T-helper 9 cell (primary cell): ENCODE data around the gene DDTL.
"Not testable (repeated sequence)": the region's sequence is repeated elsewhere in the genome, so short reads cannot be mapped to it uniquely, and the experiment has no call there.

Experiments
- DNase-seq: peaks from one replicate; pipeline ENCODE4 v3.0.0-alpha.2; 2020

DDTL gene

DNA sequence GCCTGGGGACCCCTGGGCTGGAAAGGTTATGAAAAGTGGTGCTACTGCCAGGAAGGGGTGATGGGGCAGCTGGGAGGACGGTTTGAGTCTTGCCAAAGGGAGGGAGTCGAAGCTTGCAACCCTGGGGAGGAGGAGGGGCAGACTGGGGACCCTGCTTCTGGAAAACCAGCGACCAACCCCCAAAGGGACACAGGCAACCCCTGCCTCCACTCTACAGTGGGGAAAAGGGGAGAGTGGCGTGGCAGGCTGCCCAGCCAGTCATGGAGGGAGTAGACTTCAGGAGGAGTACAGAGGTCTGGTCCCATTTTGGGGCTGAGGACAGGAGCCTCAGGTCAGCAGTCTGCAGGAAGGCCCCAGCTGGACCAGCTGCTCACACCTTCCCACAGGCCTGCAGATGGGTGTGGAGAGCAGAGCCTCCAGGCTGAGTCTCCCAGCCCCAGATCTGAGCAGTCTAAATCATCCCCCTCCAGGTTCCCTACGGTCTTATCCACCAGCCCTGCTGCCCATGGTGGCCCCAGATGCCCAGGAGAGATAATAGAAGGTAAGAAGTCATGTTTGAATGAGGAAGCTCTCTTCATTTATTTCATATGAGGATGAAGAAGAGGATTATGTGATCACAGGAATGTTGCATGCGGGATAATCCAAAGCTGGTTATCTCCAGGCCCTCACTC lies 4.3 kb downstream of the DDTL start:
- no peak for DNase-seq

DNA sequence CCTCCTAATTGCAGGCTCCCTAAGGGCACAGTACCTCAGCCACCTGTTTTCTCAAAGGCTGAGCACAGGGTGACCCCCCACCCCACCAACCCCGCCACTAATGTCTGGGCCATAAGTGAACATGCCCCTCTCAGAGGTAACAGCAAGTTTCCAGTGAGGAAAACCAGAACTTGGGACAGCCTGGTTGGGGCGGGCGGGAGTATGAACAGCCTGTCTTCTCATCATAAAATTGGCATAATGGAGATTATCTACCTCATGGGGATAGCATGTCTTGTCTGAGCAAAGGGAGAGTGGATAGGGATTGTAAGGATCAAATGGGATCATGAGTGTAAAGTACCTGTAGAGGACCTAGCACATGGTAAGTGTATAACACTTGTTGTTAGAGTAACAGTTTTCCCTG lies 5.2 kb downstream of the DDTL start:
- DNase-seq, result not testable (repeated sequence)

DNA sequence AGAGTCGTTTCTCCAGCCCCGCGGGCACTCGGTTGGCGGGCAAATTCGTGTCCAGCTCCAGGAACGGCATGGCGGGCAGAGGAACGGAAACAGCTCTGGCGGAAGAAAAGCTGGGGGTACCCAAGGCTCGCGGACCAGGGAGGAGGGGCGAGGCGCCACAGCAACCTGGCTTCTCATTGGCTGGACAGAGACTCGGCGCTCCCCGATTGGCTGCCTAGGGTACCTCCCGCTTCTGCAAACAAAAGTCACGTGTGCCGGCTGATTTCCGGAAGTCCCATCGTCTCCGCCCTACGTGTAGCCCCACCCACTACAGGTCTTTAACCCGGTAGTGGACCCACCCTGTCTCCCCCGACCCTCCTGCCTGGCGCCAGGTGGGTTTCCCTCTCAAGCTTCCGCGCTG lies 7.7 kb downstream of the DDTL start, which contains the start of gene DDT:
DDT (minus strand) TSS at position 97 of the 400 bp plus-strand sequence; CDS start at position 70, 27 bp downstream.
- DNase-seq, result not testable (repeated sequence)

DNA sequence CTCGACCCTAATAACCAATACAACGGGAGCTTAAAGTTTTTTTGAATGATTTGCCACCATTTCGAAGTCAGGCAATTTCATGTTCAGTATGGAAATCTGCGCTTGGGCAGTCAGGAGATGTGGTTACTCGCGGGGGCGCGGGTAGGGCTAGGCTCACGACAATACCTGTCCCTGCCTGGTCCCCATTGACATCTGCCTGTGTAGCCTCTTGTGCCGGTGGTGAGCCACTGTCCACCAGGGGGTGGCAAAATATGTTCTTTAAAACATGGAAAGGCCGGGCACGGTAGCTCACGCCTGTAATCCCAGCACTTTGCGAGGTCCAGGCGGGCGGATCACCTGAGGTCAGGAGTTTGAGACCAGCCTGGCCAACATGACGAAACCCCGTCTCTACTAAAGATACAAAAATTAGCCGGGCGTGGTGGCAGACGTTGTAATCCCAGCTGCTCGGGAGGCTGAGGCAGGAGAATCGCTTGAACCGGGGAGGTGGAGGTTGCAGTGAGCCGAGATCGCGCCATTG lies 8.2 kb downstream of the DDTL start:
- not testable (repeated sequence) for DNase-seq

DNA sequence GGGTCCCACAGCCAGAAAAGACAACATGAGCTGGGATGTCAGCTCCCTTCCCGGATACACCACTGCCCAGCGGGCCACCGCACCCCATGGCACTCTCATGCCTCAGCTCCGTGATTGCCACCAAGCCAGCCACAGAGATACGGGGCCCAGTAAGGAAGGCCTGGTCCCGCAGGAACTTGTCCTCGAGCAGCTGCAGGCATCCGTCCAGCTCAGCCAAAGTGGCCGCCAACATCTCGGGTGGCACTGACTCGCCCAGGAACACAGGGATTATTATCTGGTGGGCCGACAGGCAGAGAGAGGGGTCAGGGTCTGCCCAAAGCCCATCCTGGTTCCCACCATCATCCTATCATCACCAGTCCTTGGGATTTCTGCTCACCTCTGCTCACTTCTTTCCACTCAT lies 10.6 kb downstream of the DDTL start:
- not testable (repeated sequence) for DNase-seq

DNA sequence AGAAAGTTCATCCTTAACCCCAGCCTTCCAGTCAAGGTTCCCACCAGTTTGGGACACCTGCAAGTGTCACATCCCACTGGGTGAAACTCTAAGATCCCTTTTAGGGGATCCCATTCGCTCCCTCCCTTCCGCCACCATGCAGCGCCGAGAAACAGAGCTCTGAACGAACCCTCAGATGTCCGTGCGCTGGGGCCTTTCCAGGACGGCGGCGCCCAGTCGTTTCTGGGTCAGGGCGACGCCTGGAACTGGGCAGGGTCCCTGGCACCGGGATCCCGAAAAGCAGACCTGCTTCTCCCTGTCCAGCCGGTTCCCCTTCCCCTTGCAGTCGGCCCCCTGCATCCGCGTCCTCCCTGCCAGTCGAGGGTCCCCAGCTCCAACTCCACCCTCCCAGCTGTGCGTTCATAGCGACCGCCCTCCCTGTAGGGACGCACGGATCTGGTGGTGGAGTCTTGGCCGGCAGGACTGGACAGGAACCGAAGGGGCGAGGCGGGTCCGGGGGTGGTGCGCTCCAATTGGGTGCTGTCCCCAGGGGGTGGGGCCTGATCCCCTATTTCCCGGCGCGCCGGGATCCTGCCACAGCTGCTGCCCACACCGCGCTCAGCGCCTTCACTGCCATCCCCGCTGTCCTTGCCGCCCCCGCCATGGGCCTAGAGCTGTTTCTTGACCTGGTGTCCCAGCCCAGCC lies 13.0 kb downstream of the DDTL start, which contains the start of gene GSTT2:
GSTT2 (plus strand) TSS at position 578 of the 684 bp plus-strand sequence.
- DNase-seq, result not testable (repeated sequence)

DNA sequence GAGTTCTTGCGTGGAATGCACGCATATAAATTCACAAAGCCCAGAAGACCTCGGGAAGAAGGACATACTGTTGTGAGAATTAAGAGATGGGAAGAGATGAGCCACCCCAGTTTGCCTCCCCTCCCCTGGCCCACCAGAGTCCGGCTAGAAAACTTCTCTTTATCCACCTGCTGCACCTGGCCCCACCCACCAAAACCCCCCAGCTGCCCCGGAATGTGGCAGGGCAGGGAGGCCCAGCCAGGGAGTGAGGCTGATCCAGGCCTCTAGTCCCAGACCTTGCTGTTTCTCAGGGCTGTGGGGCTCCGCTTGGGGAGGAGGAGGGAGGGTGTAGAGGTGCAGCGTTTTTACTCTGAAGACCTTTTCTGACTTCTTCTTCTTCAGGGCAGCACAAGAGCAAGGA lies 13.9 kb downstream of the DDTL start:
- DNase-seq, result not testable (repeated sequence)

DNA sequence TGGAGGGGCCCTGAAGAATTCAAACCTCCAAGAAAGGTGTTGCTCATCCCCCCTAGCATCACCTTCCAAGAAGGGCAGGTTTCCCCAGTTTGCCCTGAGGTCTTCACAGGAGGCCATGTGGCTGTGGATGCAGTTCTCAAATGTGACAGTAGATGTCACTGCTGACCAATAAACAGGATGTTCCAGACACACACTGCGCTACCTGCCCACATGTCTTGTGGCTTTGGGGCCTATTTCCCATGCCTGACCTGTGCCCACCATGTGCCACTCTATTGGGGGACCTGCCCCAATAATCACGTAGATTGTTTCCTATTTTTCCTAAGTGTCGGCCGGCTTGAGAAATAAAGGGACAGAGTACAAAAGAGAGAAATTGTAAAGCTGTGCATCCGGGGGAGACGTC lies 17.7 kb downstream of the DDTL start:
- DNase-seq, result no peak

DNA sequence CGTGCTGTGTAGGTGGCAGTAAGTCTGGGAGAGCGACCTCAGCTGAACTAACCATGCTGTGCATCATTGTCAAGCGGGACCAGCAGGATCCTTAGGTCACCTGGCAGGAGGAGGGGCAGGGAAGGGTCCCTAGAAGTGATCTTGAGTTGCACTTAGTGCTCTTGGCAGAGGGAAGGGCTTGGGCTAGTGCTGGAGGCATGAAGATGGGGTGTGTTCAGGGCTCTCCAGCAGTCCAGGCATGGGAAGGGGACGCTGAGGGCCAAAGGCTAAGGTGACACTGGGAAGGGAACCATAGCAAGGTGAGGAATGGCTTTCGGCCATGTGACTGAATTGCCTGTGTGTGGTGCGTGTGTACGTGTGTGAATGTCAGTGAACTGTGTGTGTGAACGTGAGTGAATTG lies 19.4 kb downstream of the DDTL start:
- not testable (repeated sequence) for DNase-seq

DNA sequence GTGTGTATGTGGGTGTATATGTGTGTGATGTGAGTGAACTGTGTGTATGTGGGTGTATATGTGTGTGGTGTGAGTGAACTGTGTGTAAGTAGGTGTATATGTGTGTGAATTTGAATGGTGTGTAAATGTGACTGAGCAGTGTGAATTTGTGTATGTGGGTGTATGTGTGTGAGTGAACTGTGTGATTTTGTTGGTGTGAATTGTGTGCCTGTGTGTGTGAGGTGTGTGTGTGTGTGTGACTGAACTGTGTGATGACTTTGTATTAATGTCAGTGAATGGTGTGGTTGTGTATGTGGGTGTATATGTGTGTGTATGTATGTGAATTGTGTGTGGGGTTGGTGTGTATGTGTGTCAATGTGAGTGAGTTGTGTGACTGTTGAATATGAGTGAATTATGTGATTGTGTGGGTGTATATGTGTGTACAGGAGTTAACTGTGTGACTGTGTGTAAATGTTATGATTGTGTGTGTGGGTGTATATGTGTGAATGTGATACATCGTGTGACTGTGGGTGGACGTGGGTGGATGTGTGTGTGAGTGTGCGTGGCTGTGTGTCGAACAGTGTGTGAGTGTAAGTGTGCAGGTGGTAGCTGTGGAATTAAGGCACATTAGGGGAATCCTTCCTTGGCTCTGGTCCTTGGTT lies 20.0 kb downstream of the DDTL start:
- not testable (repeated sequence) for DNase-seq

DNA sequence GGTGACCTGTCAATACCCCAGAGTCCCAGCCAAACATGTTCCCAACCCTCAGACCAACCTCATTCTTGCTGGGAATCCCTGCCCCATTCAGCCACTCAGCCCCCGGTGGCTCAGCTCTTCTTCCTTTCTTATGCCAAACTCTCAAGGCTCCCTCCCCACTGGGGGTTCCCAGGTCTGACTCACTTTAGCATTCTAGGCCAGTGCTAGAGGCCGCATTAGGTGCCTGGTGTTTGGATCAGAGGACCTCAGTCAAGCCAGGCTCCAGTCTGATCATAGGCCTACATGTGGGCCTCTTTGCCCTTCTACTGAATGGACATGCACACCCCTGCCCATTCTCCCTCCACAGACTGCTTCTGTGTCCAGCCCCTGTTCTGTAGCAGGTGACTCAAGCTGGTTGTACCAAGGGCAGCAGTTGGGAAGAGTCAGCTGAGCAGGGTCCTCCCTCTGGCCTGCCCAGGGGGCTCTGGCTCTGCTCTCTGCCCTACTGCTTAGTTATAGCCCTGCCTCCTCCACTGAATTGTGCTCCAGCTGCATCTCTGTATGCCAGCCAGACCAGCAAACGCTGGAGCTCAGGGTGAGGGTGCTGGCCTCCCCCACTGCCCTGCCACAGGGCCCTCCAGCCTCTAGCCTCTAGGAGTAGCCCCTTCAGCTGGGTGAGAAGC lies 23.0 kb downstream of the DDTL start:
- not testable (repeated sequence) for DNase-seq

DNA sequence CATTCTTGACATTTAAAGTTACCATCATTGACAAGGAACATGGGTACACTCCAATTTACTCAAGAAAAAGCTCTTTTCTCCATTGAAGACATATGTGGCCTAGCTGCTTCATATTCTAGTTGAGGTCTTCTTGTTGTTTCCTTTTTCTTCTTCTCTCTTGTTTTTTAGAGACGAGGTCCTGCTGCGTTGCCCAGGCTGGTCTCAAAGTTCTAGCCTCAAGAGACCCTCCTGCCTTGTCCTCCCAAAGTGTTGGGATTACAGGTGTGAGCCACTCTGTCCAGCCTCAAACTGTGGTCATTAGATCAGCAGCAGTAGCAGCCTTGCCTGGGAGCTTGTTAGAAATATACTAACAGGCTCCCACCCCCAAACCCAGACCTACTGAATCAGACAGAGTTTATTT lies 26.4 kb downstream of the DDTL start:
- DNase-seq, result not testable (repeated sequence)

DNA sequence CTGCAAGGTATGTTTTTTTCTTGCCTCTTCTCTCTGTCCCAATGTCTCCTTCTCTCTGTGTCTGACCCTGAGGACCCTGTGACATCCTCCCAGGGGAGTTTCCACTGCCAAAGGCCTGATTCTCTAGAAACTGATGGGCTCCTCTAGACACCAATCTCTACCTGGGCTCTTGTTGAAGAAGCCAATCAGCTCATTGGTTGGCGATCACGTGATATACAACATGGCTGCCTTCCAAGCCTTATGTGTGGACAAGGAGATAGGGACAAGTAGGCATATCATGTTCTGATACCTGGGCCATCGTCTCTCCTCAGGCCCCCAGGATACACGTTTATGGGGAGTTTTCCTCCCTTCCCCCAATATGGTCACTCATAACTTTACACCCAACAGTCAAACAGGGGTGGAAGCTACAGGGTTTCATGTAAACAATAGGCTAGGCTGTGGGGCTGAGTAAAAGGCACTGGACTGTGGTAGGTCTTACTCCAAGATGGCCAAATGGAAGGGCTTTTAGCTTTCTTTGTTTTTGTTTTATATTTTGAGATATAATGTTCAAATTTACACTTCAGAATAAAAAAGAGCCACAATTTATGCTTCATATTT lies 27.0 kb downstream of the DDTL start:
- not testable (repeated sequence) for DNase-seq

DNA sequence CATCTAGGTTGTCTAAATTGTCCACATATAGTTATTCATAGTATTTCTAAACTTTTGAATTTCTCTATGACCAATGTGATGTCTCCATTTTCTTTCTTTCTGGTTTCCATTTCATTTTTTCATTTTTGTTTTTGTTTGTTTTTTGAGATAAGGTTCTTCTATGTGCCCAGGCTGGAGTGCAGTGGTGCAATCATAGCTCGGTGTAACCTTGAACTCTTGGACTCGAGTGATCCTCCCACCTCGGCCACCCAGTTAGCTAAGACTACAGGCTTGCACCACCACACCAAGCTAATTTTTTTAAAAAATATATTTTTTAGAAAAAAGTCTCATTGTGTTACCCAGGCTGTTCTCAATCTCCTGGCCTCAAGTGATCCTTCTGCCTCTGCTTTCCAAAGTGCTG lies 30.4 kb downstream of the DDTL start:
- DNase-seq, result no peak

DNA sequence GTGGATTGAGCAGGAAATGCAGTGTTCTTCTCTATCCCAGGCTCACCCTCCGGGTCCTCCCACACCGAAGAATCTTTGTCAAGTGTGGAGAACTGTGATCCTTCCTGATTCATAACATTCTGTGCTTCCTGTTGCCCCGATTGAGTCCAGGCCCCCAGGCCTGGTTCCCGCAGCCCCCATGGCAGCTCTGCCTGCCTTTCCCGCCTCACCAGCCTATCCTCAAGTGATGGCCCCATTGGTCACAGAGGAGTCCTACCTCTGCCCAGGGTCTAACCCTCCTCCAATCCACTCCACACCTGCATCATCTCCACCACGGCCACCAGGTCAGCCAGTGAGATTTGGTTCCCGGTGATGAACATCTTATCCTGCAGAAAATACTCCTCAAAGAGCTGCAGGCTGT lies 33.1 kb downstream of the DDTL start:
- DNase-seq, result not testable (repeated sequence)

DNA sequence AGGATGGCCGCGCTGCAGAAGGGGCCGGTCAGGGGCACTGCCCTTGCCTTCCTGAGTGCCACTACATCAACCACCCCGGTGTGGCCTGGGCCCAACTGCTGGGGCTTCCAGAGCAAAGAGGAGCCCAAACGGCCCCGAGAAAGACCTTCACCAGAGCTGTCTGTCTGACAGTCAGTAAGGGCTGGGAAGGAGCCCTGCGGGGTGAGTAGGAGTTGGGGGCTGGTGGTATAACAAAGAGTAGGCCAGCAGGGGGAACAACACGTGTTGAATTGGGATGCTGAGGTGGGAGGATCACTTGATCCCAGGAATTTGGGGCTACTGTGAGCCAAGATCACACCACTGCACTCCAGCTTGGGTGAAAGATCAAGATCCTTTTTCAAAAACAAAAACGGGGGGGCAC lies 34.6 kb downstream of the DDTL start:
- DNase-seq, result no peak

DNA sequence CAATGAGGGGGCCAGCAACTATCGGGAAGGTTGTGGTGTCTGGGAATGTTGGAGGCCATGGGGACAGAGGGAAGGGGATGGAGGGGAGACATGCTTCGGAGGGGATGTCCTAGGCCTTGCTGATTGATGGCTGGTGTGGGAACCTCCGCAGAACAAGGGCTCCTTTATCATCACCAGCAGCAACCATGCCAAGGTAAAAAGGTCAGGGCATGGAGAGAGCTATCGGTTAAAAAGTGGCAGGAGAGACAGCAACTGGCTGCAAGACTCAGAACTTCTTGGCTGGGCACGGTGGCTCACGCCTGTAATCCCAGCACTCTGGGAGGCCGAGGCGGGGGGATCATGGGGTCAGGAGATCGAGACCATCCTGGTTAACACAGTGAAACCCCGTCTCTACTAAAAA lies 35.6 kb downstream of the DDTL start:
- no peak for DNase-seq

DNA sequence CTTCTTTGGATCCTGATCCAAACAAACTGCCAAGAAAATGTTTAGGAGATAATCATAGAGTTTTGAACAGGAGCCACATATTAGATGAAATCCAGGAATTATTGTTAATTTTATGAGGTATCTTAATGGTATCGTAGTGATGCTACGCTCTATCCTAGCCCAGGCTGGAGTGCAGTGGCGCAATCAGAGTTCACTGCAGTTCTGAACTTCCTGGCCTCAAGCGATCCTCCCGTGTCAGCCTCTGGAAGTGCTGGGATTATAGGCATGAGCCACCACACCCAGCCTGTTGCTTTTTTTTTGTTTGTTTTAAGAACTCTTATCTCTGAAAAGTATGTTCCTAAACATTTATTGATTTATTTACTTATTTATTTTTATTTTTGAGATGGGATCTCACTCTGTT lies 36.2 kb downstream of the DDTL start:
- no peak for DNase-seq

DNA sequence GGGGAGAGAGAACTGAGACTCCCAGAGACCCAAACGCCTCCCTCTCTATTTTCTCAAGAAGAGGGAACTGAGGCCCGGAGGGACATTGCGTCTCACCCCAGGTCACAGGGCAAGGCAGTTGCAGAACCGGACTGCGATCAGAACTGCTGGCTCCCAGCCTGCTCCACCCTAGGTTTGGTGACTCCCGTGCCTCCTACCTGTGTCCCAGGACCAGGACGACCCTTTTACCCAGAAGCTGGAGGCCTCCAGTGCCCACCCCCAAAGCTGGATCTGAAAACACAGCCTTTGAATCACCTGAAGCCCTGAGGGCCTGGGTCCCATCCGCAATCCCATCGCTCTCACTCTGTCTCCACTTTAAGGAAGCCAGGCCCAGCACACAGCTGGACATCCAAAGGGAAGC lies 37.2 kb downstream of the DDTL start:
- DNase-seq, result no peak

DNA sequence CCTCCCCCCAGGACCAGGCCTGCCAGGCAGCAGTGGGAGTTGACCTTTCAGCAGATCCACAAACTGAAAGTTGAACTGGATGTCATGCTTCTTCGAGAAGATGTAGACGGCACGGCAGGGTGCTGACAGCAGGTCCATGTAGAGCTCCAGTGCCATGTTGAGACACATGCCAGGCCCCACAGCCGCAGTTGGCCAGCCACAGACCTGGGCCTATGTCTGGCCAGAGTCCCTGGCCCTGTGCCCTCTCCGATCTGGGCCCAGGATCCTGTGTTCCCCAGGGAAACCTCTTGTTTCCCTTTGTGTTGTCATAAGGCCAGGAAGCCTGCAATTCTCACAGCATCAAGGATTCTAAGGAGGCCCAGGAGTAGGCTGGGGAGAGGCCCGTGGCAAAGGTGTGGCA lies 38.5 kb downstream of the DDTL start, which contains the start of gene GSTT4:
GSTT4 (minus strand) TSS at position 253 of the 400 bp plus-strand sequence; CDS start at position 156, 97 bp downstream.
- DNase-seq, result no peak

DNA sequence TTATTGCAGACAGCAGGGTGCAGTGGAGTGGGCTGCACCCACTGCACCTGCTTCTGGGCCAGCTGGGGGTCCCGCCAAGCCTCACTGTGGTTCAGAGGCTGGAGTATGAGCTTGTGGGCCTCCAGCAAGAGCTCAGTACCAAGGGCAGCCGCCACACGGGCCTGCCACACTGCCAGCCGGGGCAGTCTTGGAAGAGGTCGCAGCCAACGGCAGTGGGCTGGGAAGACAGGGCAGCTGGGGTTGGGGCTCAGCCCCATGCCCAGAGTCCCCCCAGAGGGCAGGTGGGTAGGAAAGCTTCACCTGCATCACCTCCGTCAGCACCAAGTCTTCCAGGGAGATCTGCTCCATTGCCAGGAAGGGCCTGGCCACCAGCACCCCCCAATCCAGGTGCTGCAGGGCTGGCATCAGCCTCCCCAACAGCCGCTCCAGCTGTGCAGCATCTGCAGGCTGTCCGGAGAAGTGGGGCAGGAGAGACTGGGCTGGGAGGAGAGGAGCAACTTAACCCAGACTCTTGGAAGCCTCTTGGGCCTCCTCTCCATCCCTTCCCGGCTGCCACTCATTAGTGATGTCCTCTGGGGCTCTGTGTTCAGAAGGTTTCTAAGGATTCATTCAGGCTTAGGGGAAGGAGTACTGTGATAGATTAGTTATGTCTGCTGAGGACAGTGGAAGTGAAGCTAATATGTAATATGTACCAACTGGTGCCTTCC lies 39.7 kb downstream of the DDTL start:
- DNase-seq, result no peak

DNA sequence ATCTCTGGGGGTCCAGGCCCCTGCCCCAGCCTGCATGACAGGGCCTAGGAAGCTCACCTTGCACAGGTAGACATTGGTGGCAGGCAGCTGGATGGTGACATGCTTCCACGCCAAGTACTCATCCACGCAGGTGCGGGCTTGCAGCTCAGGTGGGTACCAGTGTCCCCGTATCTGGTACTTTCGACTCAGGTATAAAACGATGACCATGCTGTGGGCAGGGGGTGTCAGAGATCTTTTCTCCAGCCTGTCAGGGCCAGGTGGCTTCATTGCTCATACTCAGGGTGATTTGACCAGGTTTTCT lies 40.2 kb downstream of the DDTL start:
- no peak for DNase-seq
